Lower lobe of right lung (tissue), 2 donors: ENCODE data around the gene TMPRSS13. TPM values are rescaled to one million over a fixed set of nuclear protein-coding genes. Genes with fewer than 3 reads are reported as not detected.

Experiments used
- ATAC-seq, 2 donors: fragments of 200-7000 bp; cut with Tn5 transposase; one replicate each; pipeline ENCODE4 v1.9.1; 2020 to 2022; ENCODE audit warnings: mild to moderate bottlenecking in 2 of 2, moderate library complexity in 2 of 2
- DNase-seq: peaks from one replicate; pipeline ENCODE4 v3.0.0-alpha.2; 2020
- H3K27ac ChIP-seq: fragments of 200-600 bp; one replicate; pipeline ENCODE4 v1.8.0; 2022
- H3K27me3 ChIP-seq: fragments of 200-600 bp; one replicate; pipeline ENCODE4 v1.8.0; 2022; ENCODE audit warnings: low read depth
- H3K36me3 ChIP-seq: fragments of 200-600 bp; one replicate; pipeline ENCODE4 v1.8.0; 2022; ENCODE audit warnings: mild to moderate bottlenecking
- H3K4me1 ChIP-seq: fragments of 200-600 bp; one replicate; pipeline ENCODE4 v1.8.0; 2022
- H3K4me3 ChIP-seq: fragments of 200-600 bp; one replicate; pipeline ENCODE4 v1.8.0; 2022; ENCODE audit warnings: mild to moderate bottlenecking
- H3K9me3 ChIP-seq: fragments of 200-600 bp; one replicate; pipeline ENCODE4 v1.8.0; 2022
- intact Hi-C: fragments of 100-400 bp; cut with DNase I; formaldehyde crosslinking; loops from one replicate; pipeline ENCODE4 v1.11.0; 2022
- total RNA-seq: library from RNA; stranded (reverse); fragmentation: NEBNext Ultra II Directional; extraction: Animal tissue kit (Norgen Biotek cat#: 25700); gene quantifications from one replicate; pipeline ENCODE4 v1.2.1, GENCODE V29; 2021
- TF ChIP-seq, protein P1 (sequence below): fragments of 200-600 bp; IDR thresholded peaks from one replicate; pipeline ENCODE4 v1.8.0; 2022; ENCODE audit warnings: antibody characterized with exemption, mild to moderate bottlenecking
- donor health status: DM: no; HTN: yes; CAD: no; lungs with severe emphysema.

Gene TMPRSS13
- total RNA-seq, 1 donor from 2014 or later = 7.0 TPM

- TF ChIP-seq, protein P1, sequence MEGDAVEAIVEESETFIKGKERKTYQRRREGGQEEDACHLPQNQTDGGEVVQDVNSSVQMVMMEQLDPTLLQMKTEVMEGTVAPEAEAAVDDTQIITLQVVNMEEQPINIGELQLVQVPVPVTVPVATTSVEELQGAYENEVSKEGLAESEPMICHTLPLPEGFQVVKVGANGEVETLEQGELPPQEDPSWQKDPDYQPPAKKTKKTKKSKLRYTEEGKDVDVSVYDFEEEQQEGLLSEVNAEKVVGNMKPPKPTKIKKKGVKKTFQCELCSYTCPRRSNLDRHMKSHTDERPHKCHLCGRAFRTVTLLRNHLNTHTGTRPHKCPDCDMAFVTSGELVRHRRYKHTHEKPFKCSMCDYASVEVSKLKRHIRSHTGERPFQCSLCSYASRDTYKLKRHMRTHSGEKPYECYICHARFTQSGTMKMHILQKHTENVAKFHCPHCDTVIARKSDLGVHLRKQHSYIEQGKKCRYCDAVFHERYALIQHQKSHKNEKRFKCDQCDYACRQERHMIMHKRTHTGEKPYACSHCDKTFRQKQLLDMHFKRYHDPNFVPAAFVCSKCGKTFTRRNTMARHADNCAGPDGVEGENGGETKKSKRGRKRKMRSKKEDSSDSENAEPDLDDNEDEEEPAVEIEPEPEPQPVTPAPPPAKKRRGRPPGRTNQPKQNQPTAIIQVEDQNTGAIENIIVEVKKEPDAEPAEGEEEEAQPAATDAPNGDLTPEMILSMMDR = no peak
- intact Hi-C loops = no loop called here
- no peaks in the 10 kb centered on the region for H3K9me3 ChIP-seq
- H3K27ac ChIP-seq = no peak overlapping the region
- no peaks in the 10 kb centered on the region for H3K4me1 ChIP-seq
- H3K27me3 ChIP-seq = no peaks in the 10 kb centered on the region
- DNase-seq (no peak), ATAC-seq (no peak)
- no peak overlapping the region for H3K4me3 ChIP-seq
- H3K36me3 ChIP-seq = no peaks in the 10 kb centered on the region
These were observed 12.2 kb downstream of the TMPRSS13 start for GRCh38 chr11:117916956-117917355.

GRCh38 chr11:117915672-117916235, 13.4 kb downstream of the TMPRSS13 start:
- intact Hi-C loops = no loop called here
- no peak overlapping the region for H3K27ac ChIP-seq
- no peak overlapping the region for H3K4me3 ChIP-seq
- H3K27me3 ChIP-seq = no peaks in the 10 kb centered on the region
- no peak for ATAC-seq
- TF ChIP-seq, protein P1 = no peak
- no peaks in the 10 kb centered on the region for H3K4me1 ChIP-seq
- H3K9me3 ChIP-seq = no peaks in the 10 kb centered on the region
- no peak for DNase-seq
- H3K36me3 ChIP-seq = no peaks in the 10 kb centered on the region

DNA sequence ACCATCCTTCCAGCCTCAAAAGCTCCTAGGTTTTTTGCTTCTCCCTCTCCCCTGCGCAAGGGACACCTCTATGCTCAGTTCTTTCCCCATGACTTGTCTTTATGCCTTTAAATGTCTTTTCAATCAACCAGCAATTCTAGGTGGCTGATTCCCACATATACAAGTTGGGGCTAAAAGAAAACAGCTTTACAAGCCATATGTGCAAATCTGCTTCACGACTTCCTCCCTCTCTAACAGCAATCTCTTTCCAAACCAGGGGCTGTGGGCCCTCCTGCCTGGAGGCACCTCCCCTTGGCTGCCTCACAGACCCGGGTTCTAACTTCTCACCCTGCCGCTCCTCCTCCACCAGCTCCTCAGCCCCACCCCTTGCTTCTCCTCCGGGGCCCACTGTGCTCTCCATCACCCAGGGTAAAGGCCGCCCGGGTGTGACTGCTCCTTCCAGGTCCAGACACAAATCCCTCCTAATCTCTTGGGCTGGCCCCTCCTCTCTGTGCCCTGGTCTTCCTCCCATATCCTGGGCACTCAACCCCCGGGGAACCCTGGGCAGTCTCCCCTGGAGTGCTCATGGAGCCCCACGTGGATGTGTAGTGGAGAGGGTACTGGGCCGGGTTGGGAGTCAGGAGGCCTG, 14.1 kb downstream of the TMPRSS13 start:
- Histone ChIP-seq H3K4me1 (no peaks in the 10 kb centered on the region), H3K9me3 (no peaks in the 10 kb centered on the region), H3K4me3 (no peak overlapping the region), H3K27ac (no peak overlapping the region), H3K27me3 (no peaks in the 10 kb centered on the region), H3K36me3 (no peaks in the 10 kb centered on the region)
- intact Hi-C loops = no loop called here
- ATAC-seq (no peak), DNase-seq (no peak)
- TF ChIP-seq, protein P1 = no peak

DNA sequence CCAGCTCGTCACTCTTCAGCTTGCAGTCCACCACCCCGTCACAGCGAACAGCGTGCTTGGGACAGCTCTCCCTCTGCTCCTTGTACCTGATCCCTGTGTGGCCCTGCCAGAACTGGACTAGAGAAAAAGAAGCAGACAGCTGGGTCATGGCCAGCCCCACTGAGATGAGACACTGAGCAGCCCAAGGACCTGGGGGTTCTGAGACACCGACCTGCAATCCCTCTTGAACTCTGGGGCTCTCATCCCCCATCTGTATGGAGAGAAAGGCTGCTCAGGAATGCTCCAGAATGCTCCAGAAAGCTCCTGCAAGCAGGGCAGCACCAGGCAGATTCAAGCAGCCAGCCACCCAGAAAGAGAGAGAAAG, 14.8 kb downstream of the TMPRSS13 start:
- intact Hi-C loops = no loop called here
- Histone ChIP-seq H3K4me1 (no peaks in the 10 kb centered on the region), H3K36me3 (no peaks in the 10 kb centered on the region), H3K27ac (no peak overlapping the region), H3K9me3 (no peaks in the 10 kb centered on the region), H3K27me3 (no peaks in the 10 kb centered on the region), H3K4me3 (no peak overlapping the region)
- TF ChIP-seq, protein P1 = no peak
- DNase-seq (no peak), ATAC-seq (no peak)

DNA sequence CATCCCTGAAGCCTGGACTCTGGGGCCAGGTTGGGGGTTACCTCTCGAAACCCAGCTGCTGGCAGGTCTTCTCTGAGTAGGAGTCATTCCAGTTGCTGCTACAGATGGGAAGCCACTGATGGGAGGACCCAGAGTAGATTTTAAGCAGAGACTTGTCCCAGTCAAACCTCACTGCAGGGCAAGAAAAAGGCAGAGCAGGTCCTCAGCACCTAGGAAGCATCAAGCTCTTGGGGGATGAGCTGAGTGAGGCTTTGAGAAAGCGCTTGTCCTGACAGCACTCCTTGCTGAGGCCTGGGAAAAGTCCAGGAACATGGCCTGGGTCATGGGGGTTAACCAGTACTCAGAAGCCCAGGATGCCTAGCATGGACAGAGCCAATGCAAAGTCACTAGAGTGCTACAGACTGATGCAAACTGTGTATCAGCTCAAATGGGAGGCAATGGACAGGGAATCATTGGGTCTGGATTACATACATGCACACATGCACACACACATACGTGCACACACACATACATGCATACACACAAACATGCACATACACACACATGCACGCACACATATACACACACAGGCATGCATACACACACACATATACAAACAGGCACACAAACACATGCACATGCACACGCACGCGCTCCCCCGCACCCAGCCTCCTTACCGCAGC, 15.3 kb downstream of the TMPRSS13 start:
- Histone ChIP-seq H3K27me3 (no peaks in the 10 kb centered on the region), H3K27ac (no peak overlapping the region), H3K9me3 (no peaks in the 10 kb centered on the region), H3K36me3 (no peaks in the 10 kb centered on the region), H3K4me1 (no peaks in the 10 kb centered on the region), H3K4me3 (no peak overlapping the region)
- intact Hi-C loops = no loop called here
- ATAC-seq = no peak
- no peak for DNase-seq
- TF ChIP-seq, protein P1 = no peak
